ENCODE results near the gene INO80B. TPM values are rescaled to one million over a fixed set of nuclear protein-coding genes. Genes with fewer than 3 reads are reported as not detected.

The INO80B gene
- total RNA-seq, 1 donor, result 18.0 TPM

- DNase-seq (ENCODE audit: low read depth in 2 of 3, low spot score in 2 of 3), result no peak
Measured at GRCh38 chr2:74499940-74500577, 45.2 kb downstream of the INO80B start.

GRCh38 chr2:74500578-74500946 lies 45.7 kb downstream of the INO80B start:
- DNase-seq (ENCODE audit: low read depth in 2 of 3, low spot score in 2 of 3), result no peak

- no peak for DNase-seq (ENCODE audit: low read depth in 2 of 3, low spot score in 2 of 3)
Measured at GRCh38 chr2:74501335-74502071, 46.6 kb downstream of the INO80B start.

- DNase-seq (ENCODE audit: low read depth in 2 of 3, low spot score in 2 of 3), result no peak
Measured at GRCh38 chr2:74502147-74502719, 47.3 kb downstream of the INO80B start.

- DNase-seq (ENCODE audit: low read depth in 2 of 3, low spot score in 2 of 3), result peak in 2 of 3 donors; percentile 56 to 78
Measured at GRCh38 chr2:74502720-74503505, 48.0 kb downstream of the INO80B start.

- no peak for DNase-seq (ENCODE audit: low read depth in 2 of 3, low spot score in 2 of 3)
Measured at GRCh38 chr2:74503506-74504475, 48.9 kb downstream of the INO80B start.

GRCh38 chr2:74504591-74504990 lies 49.7 kb downstream of the INO80B start:
- DNase-seq (ENCODE audit: low read depth in 2 of 3, low spot score in 2 of 3), result no peak

- no peak for DNase-seq (ENCODE audit: low read depth in 2 of 3, low spot score in 2 of 3)
Measured at GRCh38 chr2:74505448-74506246, 50.8 kb downstream of the INO80B start.

- DNase-seq (ENCODE audit: low read depth in 2 of 3, low spot score in 2 of 3), result peak; percentile 97 to 99 (median 98)
Measured at GRCh38 chr2:74507145-74507925, 52.4 kb downstream of the INO80B start, which contains the start of gene PCGF1. PCGF1 (minus strand) TSS chr2:74507695; CDS start chr2:74507668, 27 bp downstream.

Other genes starting within 250 kb of the INO80B start
- 4.3 TPM for gene SLC4A5, start 111.7 kb upstream of the INO80B start, total RNA-seq
- 98.3 TPM for gene DCTN1, start 74.8 kb upstream of the INO80B start, total RNA-seq
- 2.7 TPM for gene C2orf81, start 33.5 kb upstream of the INO80B start, total RNA-seq
- 98.0 TPM for gene WDR54, start 33.4 kb upstream of the INO80B start, total RNA-seq
- gene RTKN, start 13.2 kb upstream of the INO80B start, total RNA-seq, result 18.6 TPM
- gene WBP1, start 3.4 kb downstream of the INO80B start, total RNA-seq, result 121 TPM
- 68.1 TPM for gene MOGS, start 10.3 kb downstream of the INO80B start, total RNA-seq
- 36.4 TPM for gene MRPL53, start 17.6 kb downstream of the INO80B start, total RNA-seq
- 31.5 TPM for gene CCDC142, start 27.9 kb downstream of the INO80B start, total RNA-seq
- gene TTC31, start 28.0 kb downstream of the INO80B start, total RNA-seq, result 15.6 TPM
- 0.54 TPM for gene LBX2, start 44.5 kb downstream of the INO80B start, total RNA-seq
- gene PCGF1, start 52.6 kb downstream of the INO80B start, total RNA-seq, result 16.2 TPM
- gene TLX2, start 59.4 kb downstream of the INO80B start, total RNA-seq, result 0.27 TPM
- under 0.01 TPM for gene DQX1, start 71.1 kb downstream of the INO80B start, total RNA-seq
- 121 TPM for gene AUP1, start 74.6 kb downstream of the INO80B start, total RNA-seq
- gene HTRA2, start 74.8 kb downstream of the INO80B start, total RNA-seq, result 108 TPM
- 14.3 TPM for gene LOXL3, start 98.9 kb downstream of the INO80B start, total RNA-seq
- gene DOK1, start 99.6 kb downstream of the INO80B start, total RNA-seq, result 61.7 TPM
- gene M1AP, start 193.2 kb downstream of the INO80B start, total RNA-seq, result 0.54 TPM
- 4.8 TPM for gene SEMA4F, start 199.2 kb downstream of the INO80B start, total RNA-seq